Measurements from ENCODE around the gene SAFB2.

SAFB2 gene

GRCh38 chr19:5607318-5608275, 15.0 kb downstream of the SAFB2 start:
- no peak for DNase-seq (ENCODE audit: low spot score)

GRCh38 chr19:5605362-5605761, 17.2 kb downstream of the SAFB2 start:
- DNase-seq (ENCODE audit: low spot score) = no peak

GRCh38 chr19:5603626-5604025, 18.9 kb downstream of the SAFB2 start:
- DNase-seq (ENCODE audit: low spot score) = no peak

GRCh38 chr19:5600797-5601196, 21.8 kb downstream of the SAFB2 start:
- no peak for DNase-seq (ENCODE audit: low spot score)

GRCh38 chr19:5595745-5596144, 26.8 kb downstream of the SAFB2 start:
- no peak for DNase-seq (ENCODE audit: low spot score)

- DNase-seq (ENCODE audit: low spot score) = no peak
Measured at GRCh38 chr19:5595129-5595528, 27.4 kb downstream of the SAFB2 start.

- no peak for DNase-seq (ENCODE audit: low spot score)
Measured at GRCh38 chr19:5594521-5594950, 28.0 kb downstream of the SAFB2 start.

GRCh38 chr19:5593343-5594255, 29.0 kb downstream of the SAFB2 start:
- no peak for DNase-seq (ENCODE audit: low spot score)

- no peak for DNase-seq (ENCODE audit: low spot score)
Measured at GRCh38 chr19:5592531-5593342, 29.8 kb downstream of the SAFB2 start.

- no peak for DNase-seq (ENCODE audit: low spot score)
Measured at GRCh38 chr19:5591476-5591875, 31.1 kb downstream of the SAFB2 start.

- no peak for DNase-seq (ENCODE audit: low spot score)
Measured at GRCh38 chr19:5590865-5591154, 31.8 kb downstream of the SAFB2 start.

GRCh38 chr19:5590151-5590864, 32.3 kb downstream of the SAFB2 start:
- no peak for DNase-seq (ENCODE audit: low spot score)

GRCh38 chr19:5588906-5589676, 33.5 kb downstream of the SAFB2 start:
- no peak for DNase-seq (ENCODE audit: low spot score)

- DNase-seq (ENCODE audit: low spot score) = no peak
Measured at GRCh38 chr19:5588441-5588840, 34.1 kb downstream of the SAFB2 start.

GRCh38 chr19:5587661-5588060, 34.9 kb downstream of the SAFB2 start:
- DNase-seq (ENCODE audit: low spot score) = no peak

- DNase-seq (ENCODE audit: low spot score) = no peak
Measured at GRCh38 chr19:5587071-5587455, 35.5 kb downstream of the SAFB2 start.

- DNase-seq (ENCODE audit: low spot score) = no peak
Measured at GRCh38 chr19:5586300-5587070, 36.1 kb downstream of the SAFB2 start.

GRCh38 chr19:5585461-5586299, 36.9 kb downstream of the SAFB2 start:
- DNase-seq (ENCODE audit: low spot score) = no peak

GRCh38 chr19:5580161-5580571, 42.4 kb downstream of the SAFB2 start:
- DNase-seq (ENCODE audit: low spot score) = no peak
